ENCODE results near the gene VEPH1.

The VEPH1 gene

DNA sequence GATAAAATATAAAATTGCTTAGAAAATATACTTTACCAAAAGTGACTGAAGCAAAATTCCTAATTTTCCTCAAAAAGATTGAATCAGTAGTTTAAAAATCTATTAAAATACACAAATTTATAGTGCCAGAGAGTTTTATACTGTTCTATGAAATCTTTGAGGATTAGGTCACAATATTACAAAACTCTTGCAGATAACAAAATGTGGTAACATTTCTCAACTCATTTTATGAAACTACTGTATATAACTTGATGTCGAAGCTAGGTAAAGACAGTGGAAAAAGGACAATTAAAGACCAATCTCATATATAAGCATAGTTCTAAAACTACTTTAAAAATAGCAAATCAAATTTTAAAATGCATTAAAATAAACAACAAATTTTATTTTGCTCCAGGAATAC lies 15.9 kb downstream of the VEPH1 start:
- no peak for DNase-seq (ENCODE audit: low read depth)
- no peak overlapping the region for H3K4me3 ChIP-seq (ENCODE audit: low read depth, low read length)
- TF ChIP-seq, protein P1, sequence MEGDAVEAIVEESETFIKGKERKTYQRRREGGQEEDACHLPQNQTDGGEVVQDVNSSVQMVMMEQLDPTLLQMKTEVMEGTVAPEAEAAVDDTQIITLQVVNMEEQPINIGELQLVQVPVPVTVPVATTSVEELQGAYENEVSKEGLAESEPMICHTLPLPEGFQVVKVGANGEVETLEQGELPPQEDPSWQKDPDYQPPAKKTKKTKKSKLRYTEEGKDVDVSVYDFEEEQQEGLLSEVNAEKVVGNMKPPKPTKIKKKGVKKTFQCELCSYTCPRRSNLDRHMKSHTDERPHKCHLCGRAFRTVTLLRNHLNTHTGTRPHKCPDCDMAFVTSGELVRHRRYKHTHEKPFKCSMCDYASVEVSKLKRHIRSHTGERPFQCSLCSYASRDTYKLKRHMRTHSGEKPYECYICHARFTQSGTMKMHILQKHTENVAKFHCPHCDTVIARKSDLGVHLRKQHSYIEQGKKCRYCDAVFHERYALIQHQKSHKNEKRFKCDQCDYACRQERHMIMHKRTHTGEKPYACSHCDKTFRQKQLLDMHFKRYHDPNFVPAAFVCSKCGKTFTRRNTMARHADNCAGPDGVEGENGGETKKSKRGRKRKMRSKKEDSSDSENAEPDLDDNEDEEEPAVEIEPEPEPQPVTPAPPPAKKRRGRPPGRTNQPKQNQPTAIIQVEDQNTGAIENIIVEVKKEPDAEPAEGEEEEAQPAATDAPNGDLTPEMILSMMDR (IDR thresholded peaks at IDR 0.05; ENCODE audit: insufficient read depth, low read depth, low read length, missing control alignments), result no peak

DNA sequence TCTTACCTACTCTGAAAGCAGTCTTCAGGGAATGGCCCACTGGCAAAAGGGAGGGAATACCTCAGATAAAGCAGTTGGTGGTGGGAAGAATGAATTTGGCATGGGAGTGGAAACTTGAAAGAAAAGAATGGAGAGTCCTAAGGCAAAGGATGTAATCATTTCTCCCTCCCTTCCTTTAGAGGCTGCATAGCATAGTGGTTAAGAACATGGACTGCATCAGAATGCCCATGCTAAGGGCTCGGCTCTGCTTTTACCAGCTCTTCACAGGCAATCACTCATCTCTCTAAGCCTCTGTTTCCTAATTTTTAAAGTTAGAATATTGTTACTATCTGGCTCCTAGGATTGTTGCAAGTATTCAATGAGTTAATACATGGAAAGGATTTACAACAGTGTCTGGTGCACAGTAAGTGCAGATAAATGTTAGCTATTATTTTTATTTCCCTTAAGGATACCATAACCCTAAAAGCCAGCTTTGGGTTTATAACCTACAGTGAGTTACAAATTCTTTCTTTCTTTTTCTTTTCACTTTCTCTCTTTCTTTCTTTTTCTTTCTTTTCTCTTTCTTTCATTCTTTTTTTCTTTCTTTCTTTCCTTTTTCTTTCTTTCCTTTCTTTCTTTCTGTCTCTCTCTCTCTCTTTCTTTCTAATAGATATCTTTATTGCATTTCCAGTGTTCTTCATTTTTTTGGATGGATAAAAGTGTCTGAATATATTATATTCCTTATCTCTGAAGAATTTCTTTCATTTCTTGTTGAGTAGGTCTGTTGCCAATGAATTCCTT lies 23.6 kb downstream of the VEPH1 start:
- DNase-seq (ENCODE audit: low read depth), result no peak
- TF ChIP-seq, protein P1 (IDR thresholded peaks at IDR 0.05; ENCODE audit: insufficient read depth, low read depth, low read length, missing control alignments), result no peak
- no peak overlapping the region for H3K4me3 ChIP-seq (ENCODE audit: low read depth, low read length)

DNA sequence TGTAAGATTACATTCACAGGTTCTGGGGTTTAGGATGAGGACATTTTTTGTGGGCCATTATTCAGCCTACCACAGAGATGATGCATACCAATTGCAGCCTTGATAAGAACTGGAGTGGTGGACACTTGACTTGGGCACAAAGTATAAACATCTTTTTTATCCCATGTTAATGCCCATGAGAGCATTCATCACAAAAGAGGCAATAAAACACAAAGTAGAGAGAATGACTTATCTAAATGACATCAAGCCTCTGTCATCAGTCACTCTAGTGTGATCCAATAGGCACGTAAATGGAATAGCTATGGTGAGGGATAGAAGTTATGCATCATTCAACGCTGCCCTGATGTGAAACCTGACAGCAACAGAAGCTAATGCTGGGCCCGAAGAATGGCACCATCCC lies 25.8 kb downstream of the VEPH1 start:
- H3K4me3 ChIP-seq (ENCODE audit: low read depth, low read length), result no peak overlapping the region
- DNase-seq (ENCODE audit: low read depth), result no peak
- TF ChIP-seq, protein P1 (IDR thresholded peaks at IDR 0.05; ENCODE audit: insufficient read depth, low read depth, low read length, missing control alignments), result no peak

DNA sequence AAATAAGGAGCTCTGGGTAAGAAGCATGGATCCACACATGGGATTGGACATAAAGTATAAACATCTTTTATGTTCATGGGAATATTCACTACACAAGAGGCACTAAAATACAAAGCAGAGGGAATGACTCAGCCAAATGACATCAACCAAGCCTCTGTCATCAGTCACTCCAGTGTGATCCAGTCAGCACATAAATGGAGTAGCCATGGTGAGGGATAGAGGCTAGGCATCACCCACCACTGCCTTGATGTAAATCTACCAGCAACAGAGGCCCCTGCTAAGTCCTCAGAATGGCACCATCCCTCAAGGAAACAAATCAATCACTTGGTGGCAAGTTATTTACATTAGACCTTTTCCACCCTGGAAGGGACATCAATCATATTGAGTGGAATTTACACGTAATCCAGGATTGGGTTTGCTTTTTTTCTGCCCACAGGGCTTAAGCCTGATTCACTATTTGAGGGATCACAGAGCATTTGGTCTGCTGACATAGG lies 27.2 kb downstream of the VEPH1 start:
- no peak for DNase-seq (ENCODE audit: low read depth)

DNA sequence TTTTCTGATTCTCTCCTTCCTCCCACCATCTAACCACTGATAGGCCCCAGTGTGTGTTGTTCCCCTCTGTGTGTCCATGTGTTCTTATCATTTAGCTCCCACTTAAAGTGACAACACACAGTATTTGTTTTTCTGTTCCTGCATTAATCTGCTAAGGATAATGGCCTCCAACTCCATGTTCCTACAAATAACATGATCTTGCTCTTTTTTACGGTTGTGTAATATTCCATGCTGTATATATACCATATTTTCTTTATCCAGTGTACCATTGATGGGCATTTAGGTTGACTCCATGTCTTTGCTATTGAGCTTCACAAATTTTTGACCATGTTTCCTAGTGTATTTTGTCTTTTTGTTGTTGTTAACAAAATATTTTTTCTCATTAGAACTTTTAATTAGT lies 30.6 kb downstream of the VEPH1 start:
- no peak overlapping the region for H3K4me3 ChIP-seq (ENCODE audit: low read depth, low read length)
- DNase-seq (ENCODE audit: low read depth), result no peak
- TF ChIP-seq, protein P1 (IDR thresholded peaks at IDR 0.05; ENCODE audit: insufficient read depth, low read depth, low read length, missing control alignments), result no peak

More for the DNA sequence above, 27.2 kb downstream of the VEPH1 start:
- H3K4me3 ChIP-seq (ENCODE audit: low read depth, low read length), result no peak overlapping the region
- TF ChIP-seq, protein P1 (IDR thresholded peaks at IDR 0.05; ENCODE audit: insufficient read depth, low read depth, low read length, missing control alignments), result no peak

DNA sequence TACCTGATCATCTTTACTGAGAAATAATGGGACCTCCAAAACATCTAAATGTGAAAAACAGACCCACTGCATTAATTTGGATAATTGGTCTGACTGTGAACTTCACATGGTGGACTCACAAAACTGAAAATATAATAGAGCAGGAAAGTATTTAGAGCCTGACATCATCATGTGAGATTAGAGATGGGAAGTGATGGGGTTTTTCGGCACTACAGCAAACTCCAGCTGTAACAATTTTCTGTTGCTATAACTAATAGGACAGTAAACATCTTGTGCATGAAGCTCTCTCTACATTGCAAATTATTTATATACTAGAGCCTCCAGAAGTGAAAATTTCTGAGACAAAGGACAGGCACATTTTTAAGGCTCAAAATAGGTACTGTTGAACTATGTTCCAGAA lies 32.2 kb downstream of the VEPH1 start:
- TF ChIP-seq, protein P1 (IDR thresholded peaks at IDR 0.05; ENCODE audit: insufficient read depth, low read depth, low read length, missing control alignments), result no peak
- H3K4me3 ChIP-seq (ENCODE audit: low read depth, low read length), result no peak overlapping the region
- no peak for DNase-seq (ENCODE audit: low read depth)
